Amniotic epithelial cell (primary cell): ENCODE data around the gene DPP10.
"Not testable (repeated sequence)": the region's sequence is repeated elsewhere in the genome, so short reads cannot be mapped to it uniquely, and the experiment has no call there.

Source experiments
- DNase-seq: peaks from one replicate; pipeline ENCODE4 v3.0.0-alpha.2; 2010; ENCODE audit warnings: low read depth

DPP10 gene

DNA sequence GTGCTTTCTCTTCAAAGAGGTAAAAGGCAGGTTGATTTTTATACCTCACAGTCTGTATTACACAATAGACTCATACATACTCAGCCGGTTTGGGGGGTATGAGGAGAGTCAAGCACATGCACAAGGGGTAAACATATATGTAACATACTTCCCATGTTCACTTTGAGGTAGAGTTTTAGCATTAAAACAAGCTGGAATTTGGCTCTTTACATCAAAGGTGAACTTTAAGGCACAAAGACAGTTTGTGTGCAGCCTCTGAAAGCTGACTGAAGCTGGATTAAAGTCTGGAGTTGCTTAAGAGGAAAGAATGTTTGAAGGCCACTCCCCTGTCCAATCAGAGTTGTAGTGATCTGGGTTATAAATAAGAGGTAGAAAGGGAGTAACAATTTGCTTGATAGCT, 282.0 kb downstream of the DPP10 start:
- DNase-seq = no peak

DNA sequence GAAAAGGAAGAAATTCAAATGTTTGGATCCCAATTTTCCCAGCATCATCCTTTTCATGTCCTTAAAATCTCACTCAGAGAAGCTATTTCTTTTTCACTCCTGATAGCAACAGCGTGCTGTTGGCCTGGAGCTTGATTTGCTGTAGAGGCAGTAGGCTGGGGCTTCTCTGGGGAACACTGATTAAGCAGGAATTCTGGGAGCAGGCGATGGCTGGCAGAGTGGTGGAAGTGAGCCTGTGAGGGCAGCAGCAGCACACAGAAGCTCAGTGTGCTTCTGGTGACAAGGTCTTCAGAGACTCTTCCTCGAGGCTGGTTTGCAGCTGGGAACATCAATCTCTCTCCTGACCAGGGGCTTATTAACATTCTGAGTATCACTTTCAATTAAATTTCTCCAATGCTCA, 284.6 kb downstream of the DPP10 start:
- DNase-seq = no peak

- DNase-seq = no peak
Measured at GRCh38 chr2:114728372-114728771, 285.9 kb downstream of the DPP10 start.

- DNase-seq = no peak
Measured at GRCh38 chr2:114729026-114729425, 286.6 kb downstream of the DPP10 start.

DNA sequence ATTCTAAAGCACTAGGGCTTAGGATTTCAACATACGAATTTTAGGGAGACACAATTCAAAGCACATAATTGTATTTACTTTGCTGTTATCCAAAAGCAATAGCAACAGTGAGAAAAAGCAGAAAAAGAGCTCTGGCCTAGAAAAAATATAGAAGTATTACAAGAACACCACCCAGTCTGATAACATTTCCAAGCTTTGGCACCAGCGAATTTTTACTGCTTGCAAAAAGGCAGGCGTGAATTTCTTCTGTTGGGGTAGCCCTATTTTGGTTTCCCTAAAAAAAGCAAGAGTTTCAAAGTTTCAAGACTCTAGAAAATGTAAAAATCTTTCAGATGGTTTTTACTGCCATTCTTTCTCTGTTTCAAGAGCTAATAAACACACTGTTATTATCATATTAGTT, 292.7 kb downstream of the DPP10 start:
- DNase-seq = no peak

- DNase-seq = no peak
Measured at GRCh38 chr2:114742245-114742644, 299.8 kb downstream of the DPP10 start.

- DNase-seq = no peak
Measured at GRCh38 chr2:114745700-114746099, 303.3 kb downstream of the DPP10 start.

DNA sequence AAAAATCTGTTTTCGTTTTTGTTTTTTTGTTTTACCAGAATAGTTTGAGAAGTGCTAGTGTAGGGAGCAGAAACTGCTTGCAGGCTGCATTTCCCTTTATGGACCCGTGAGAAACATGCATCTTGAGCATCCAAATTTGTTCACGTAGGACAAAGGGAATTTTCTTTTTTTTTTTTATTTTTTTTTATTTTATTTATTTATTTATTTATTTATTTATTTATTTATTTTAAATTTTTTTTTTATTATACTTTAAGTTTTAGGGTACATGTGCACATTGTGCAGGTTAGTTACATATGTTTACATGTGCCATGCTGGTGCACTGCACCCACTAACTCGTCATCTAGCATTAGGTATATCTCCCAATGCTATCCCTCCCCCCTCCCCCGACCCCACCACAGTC, 305.7 kb downstream of the DPP10 start:
- DNase-seq = not testable (repeated sequence)

- no peak for DNase-seq
Measured at GRCh38 chr2:114752425-114752824, 310.0 kb downstream of the DPP10 start.

DNA sequence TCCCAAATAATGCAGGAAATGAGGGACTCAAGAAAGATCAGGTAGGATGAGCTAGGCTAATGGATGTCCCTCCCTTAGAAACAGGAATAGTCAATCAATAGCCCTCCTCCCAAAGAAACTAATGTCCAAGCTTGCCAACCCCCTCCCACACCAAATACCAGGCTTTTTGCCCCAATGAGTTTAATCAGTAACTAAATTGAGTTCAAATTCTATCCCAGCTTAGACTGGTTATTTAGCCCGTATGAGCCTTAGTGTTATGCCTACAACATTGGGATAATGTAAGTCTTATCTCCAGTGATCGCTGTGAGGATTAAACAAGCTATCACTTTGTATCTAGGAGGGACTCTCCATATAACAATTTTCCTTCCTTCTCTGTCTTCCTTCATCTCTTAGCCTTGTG, 310.7 kb downstream of the DPP10 start:
- no peak for DNase-seq

GRCh38 chr2:114754907-114755563, 312.6 kb downstream of the DPP10 start:
- DNase-seq = no peak

GRCh38 chr2:114762376-114762775, 319.9 kb downstream of the DPP10 start:
- DNase-seq = no peak

- no peak for DNase-seq
Measured at GRCh38 chr2:114762986-114763385, 320.5 kb downstream of the DPP10 start.

- DNase-seq = no peak
Measured at GRCh38 chr2:114769110-114769509, 326.7 kb downstream of the DPP10 start.

DNA sequence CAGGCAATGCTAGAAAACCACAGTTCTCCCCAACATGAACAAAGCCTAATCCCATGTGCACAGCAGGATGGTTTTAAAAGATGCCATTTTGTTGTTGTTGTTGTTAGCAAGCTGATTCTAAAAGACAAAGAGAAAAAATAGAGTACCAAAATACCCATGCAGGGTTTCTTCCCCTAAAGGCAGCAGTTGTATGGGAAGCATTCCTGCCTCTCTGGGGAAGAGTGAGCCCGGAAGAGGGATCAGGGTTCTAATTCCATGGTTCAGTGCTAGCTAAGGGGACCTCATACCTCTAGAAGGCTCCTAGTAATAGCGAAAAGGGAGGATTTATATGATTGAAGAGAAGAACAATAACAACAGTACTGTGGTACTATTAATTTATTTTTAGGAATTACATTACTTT, 327.6 kb downstream of the DPP10 start:
- no peak for DNase-seq

DNA sequence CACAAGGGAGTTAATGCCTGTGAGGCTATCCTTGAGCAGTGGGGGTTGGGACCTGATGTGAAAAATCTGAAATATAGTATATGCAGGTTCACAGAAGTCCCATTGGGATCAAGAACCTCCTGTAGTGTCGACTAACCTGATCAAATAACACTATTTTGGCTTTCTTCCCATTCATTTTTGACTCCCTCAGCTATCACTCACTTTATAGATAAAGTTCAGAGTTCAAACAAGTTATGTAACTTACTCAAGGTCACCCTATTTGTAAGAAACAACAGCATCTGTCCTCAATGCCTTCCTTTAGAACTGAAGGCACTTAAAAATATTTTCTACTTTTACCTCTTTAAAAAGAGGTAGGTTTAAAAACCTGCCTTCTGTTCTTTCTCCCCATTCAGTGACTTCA, 341.6 kb downstream of the DPP10 start:
- DNase-seq = no peak

DNA sequence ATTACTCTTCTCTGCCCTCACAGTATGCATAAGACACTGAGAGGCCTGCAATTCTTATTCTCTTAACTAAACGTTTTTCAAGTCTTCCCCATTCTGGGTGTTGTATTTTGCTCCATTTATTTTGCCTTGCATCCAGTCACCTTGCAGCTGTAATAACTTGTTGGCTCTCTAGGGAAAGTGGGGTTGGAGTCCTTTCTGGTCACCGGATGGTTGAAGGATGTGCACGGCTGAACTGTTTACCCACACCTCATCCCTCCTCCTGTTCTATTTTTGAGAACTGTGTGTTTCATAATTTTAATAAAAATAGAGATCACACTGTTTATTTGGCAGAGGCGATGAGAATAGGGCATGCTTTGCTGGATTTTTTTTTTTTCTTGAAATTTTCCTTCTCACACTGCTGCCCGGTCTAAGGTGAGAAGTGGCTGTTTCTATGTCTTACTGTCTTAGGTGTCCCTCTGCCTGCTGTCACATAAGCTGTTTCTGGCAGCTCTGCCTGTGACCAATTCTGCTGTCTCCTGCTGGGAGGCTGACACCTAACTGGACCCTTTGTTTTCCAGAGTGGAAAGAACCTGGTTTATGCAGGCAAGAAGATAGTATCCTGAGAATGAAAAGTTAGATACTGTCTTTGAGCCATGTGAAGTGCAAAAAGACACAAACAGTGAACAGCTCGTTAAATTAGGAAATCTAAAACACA, 342.6 kb downstream of the DPP10 start:
- no peak for DNase-seq

- DNase-seq = no peak
Measured at GRCh38 chr2:114786901-114787300, 344.5 kb downstream of the DPP10 start.

- no peak for DNase-seq
Measured at GRCh38 chr2:114787486-114787885, 345.0 kb downstream of the DPP10 start.

DNA sequence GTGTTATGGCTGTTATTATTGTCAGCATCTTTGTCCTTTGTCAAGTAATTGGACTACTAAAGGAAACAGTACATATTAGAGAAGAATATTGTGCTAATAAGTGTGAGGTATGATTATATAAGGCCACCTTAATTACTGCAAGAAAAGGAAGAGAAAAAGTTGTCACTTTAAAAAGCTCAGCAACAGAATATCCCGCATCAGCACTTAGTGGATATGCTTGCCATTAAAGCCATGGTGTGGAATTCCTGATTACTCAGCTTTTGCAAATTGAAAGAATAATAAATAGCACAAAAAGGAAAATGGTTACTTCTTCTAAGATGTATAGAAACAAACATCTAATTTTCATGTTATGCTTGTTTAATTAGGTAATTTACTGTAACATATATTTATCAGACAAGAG, 347.5 kb downstream of the DPP10 start:
- DNase-seq = no peak

DNA sequence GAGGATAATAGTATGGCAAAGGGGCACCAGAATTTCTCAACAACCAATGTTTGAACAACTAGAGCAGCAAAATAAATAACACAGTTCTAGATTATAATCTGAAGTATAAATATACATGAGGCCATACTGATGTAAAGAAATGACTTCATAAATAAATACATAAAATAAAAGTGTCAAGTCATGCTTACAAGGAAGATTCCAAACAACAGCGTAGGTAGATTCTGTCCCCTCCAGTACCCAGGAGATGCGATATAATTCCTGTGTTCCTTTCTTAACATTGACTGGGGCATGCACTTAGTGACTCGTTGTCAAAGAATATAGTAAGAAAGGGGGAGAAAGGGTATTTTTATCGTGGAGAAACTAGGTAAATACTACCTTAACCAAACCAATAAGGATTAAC, 355.1 kb downstream of the DPP10 start:
- no peak for DNase-seq

DNA sequence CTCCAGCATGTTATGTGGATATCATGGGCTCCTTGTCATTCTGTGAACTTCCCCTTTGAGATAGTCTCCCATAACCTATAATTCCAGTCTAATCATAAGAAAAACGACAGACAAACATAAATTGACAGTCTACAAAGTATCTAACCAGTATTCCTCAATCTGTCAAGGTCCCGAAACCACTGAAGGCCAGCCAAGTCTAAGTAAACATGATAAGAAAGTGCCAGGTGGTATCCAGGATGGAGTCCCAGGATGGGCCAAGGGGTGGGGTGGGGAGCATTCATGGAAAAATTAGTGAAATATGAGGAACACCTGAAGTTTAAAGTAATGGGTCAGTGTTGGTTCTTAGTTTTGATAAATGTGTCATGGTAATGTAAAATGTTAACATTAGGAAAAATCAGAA, 355.5 kb downstream of the DPP10 start:
- no peak for DNase-seq

- DNase-seq = no peak
Measured at GRCh38 chr2:114800371-114800770, 357.9 kb downstream of the DPP10 start.

DNA sequence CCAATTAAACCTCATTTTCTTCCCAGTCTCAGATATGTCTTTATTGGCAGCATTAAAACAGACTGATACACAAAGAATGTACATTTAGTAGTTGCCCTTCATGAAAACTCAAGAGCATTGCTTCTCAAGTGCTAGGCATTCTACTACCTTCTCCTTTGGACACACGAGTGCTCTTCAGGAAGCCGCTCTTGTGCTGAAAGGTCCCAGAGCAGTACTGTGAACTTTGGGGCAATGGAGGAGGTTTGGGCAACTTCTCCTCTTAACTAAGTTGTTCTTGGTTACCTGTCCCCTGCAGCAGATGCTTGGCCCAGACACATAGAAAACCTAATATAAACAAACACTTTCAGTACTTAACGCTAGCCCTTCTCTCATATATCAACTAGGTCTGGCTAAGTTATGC, 362.8 kb downstream of the DPP10 start:
- no peak for DNase-seq
